Calu3 (cell line): Measurements from ENCODE around the gene MCTP1. TPM values are rescaled to one million over a fixed set of nuclear protein-coding genes. Genes with fewer than 3 reads are reported as not detected.

Experiments
- BruUV-seq: library from RNA; stranded (reverse); fragments of 400-500 nt; replicated peaks from 2 replicates; lab custom pipeline; 2021; lab: Mats Ljungman, UMichigan
- CTCF ChIA-PET: fragments of 300-600 bp; sonication (Branson Sonifier 250); formaldehyde crosslinking; loops from one replicate; lab custom pipeline; 2022; ENCODE audit warnings: antibody characterized with exemption; lab: Charles Lee
- DNase-seq: peaks from one replicate; pipeline ENCODE4 v3.0.0; 2022
- H3K27ac Mint-ChIP-seq: one replicate; pipeline ENCODE4 v1.8.0; 2022; ENCODE audit warnings: mixed read lengths; ENCODE audit not compliant: unreplicated experiment
- H3K27me3 Mint-ChIP-seq: one replicate; pipeline ENCODE4 v1.8.0; 2022; ENCODE audit warnings: mixed read lengths; ENCODE audit not compliant: unreplicated experiment
- H3K36me3 Mint-ChIP-seq: one replicate; pipeline ENCODE4 v1.8.0; 2022; ENCODE audit warnings: mild to moderate bottlenecking, moderate library complexity, mixed read lengths; ENCODE audit not compliant: insufficient read depth, unreplicated experiment
- H3K4me1 Mint-ChIP-seq: one replicate; pipeline ENCODE4 v1.8.0; 2022; ENCODE audit warnings: mild to moderate bottlenecking, low read depth, mixed read lengths; ENCODE audit not compliant: unreplicated experiment
- H3K4me3 Mint-ChIP-seq: one replicate; pipeline ENCODE4 v1.8.0; 2022; ENCODE audit warnings: mild to moderate bottlenecking, low read depth, moderate library complexity, mixed read lengths; ENCODE audit not compliant: unreplicated experiment
- H3K9me3 Mint-ChIP-seq: one replicate; pipeline ENCODE4 v1.8.0; 2022; ENCODE audit warnings: low read depth, mixed read lengths; ENCODE audit not compliant: unreplicated experiment
- CTCF ChIP-seq: fragments of 200-600 bp; IDR thresholded peaks from one replicate; pipeline ENCODE4 v1.8.0; 2022; ENCODE audit warnings: antibody characterized with exemption; ENCODE audit not compliant: unreplicated experiment
- intact Hi-C: fragments of 100-400 bp; cut with micrococcal nuclease; formaldehyde crosslinking; loops from one replicate; pipeline ENCODE4 v1.10.0; 2022; ENCODE audit not compliant: unreplicated experiment
- total RNA-seq: library from RNA; stranded (reverse); gene quantifications from 2 replicates; pipeline ENCODE4 v1.2.3, GENCODE V29; 2022

MCTP1 gene
- total RNA-seq, 1 experiment from 2014 or later: 28.4 TPM

DNA sequence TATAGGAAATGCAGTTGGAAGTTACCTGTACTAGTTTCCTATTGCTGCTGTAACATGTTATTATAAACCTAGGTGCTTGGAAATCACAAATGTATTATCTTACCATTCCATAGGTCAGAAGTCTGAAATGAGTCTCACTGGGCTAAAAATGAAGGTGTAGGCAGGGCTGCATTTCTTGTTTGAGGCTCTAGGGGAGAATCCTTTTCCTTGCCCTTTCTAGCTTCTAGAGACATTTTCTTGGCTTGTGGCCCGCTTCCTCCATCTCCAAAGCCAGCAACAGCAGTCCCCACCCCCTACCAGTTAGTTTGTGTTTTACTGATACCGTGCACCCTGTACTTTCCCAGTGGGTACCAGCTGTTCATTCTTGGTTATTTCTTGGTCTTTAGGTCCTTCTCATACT lies 513.2 kb downstream of the MCTP1 start:
- H3K36me3 Mint-ChIP-seq: no peaks in the 10 kb centered on the region
- no TSS peak for BruUV-seq
- DNase-seq: no peak

DNA sequence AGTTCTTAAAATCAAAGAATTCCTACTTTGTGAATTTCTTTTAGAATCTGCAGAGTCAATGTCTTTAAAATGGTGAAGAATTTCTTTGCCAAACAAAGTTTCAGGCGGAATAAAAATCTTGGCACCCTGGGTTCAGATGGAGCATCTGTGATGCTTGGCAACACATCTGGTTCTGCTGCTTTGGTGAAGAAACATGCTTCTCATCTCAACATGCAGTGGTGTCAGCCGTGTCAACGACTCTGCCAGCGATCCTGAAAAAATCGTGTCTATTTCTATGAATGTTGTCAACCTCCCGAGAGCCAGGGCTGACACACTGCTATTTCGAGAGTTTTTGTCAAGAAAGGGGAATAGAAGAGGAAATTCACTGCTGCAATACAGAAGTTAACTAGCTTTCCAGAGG lies 514.9 kb downstream of the MCTP1 start:
- no peaks in the 10 kb centered on the region for H3K9me3 Mint-ChIP-seq
- intact Hi-C loops: no loop called here
- no peak overlapping the region for H3K4me3 Mint-ChIP-seq
- no peaks in the 10 kb centered on the region for H3K36me3 Mint-ChIP-seq
- DNase-seq: no peak
- no peak for TF ChIP-seq CTCF
- no peaks in the 10 kb centered on the region for H3K4me1 Mint-ChIP-seq
- CTCF ChIA-PET: no interaction called here
- no TSS peak for BruUV-seq
- H3K27me3 Mint-ChIP-seq: no peaks in the 10 kb centered on the region
- H3K27ac Mint-ChIP-seq: no peak overlapping the region

More for the DNA sequence above, 513.2 kb downstream of the MCTP1 start:
- no peak for TF ChIP-seq CTCF
- CTCF ChIA-PET: interaction anchor here (0.7 kb wide), 1 partner anchor 27 kb away, joined by 3 read pairs; no protein-coding TSS in a partner anchor
- Mint-ChIP-seq H3K27ac (no peak overlapping the region), H3K4me1 (no peaks in the 10 kb centered on the region), H3K9me3 (no peaks in the 10 kb centered on the region), H3K27me3 (no peaks in the 10 kb centered on the region), H3K4me3 (no peak overlapping the region)
- intact Hi-C loops: no loop called here

- no peak for DNase-seq
- CTCF ChIA-PET: no interaction called here
- H3K27ac Mint-ChIP-seq: no peak overlapping the region
Measured at GRCh38 chr5:94761786-94762185, 523.1 kb downstream of the MCTP1 start.

GRCh38 chr5:94761055-94761454 lies 523.8 kb downstream of the MCTP1 start:
- no peak for DNase-seq
- CTCF ChIA-PET: interaction anchor here (0.6 kb wide), 1 partner anchor 40 kb away, joined by 3 read pairs; no protein-coding TSS in a partner anchor
- no peak for TF ChIP-seq CTCF
- Mint-ChIP-seq H3K27me3 (no peaks in the 10 kb centered on the region), H3K4me3 (no peak overlapping the region), H3K36me3 (no peaks in the 10 kb centered on the region), H3K27ac (no peak overlapping the region), H3K4me1 (no peaks in the 10 kb centered on the region), H3K9me3 (no peaks in the 10 kb centered on the region)
- intact Hi-C loops: no loop called here
- no TSS peak for BruUV-seq

More at GRCh38 chr5:94761786-94762185, 523.1 kb downstream of the MCTP1 start:
- intact Hi-C loops: no loop called here
- Mint-ChIP-seq H3K4me1 (no peaks in the 10 kb centered on the region), H3K27me3 (no peaks in the 10 kb centered on the region), H3K36me3 (no peaks in the 10 kb centered on the region), H3K4me3 (no peak overlapping the region), H3K9me3 (no peaks in the 10 kb centered on the region)
- no peak for TF ChIP-seq CTCF
- BruUV-seq: no TSS peak
